Immature natural killer cell (primary cell): ENCODE data around the gene HEATR3. TPM values are rescaled to one million over a fixed set of nuclear protein-coding genes. Genes with fewer than 3 reads are reported as not detected.
A peak's percentile ranks its signal among the peaks of the same experiment; 100 is the strongest.

ENCODE experiments used
- DNase-seq, 3 donors: peaks; one replicate each; pipeline ENCODE4 v3.0.0; 2022; ENCODE audit warnings: mixed read lengths in 1 of 3
- H3K27ac Mint-ChIP-seq, 6 donors: one replicate each; pipeline ENCODE4 v1.8.0; 2020; ENCODE audit warnings: mixed read lengths in 6 of 6, mild to moderate bottlenecking in 5 of 6, inconsistent platforms in 4 of 6, moderate library complexity in 3 of 6
- H3K27me3 Mint-ChIP-seq, 3 donors: one replicate each; pipeline ENCODE4 v1.8.0; 2020 to 2021; ENCODE audit warnings: low read depth in 3 of 3, mild to moderate bottlenecking in 3 of 3, mixed read lengths in 3 of 3, moderate library complexity in 3 of 3, inconsistent platforms in 1 of 3
- H3K36me3 Mint-ChIP-seq, 3 donors: one replicate each; pipeline ENCODE4 v1.8.0; 2020; ENCODE audit warnings: mixed read lengths in 3 of 3, inconsistent platforms in 2 of 3, mild to moderate bottlenecking in 2 of 3
- H3K4me1 Mint-ChIP-seq, 2 donors: one replicate each; pipeline ENCODE4 v1.8.0; 2020; ENCODE audit warnings: inconsistent platforms in 2 of 2, mild to moderate bottlenecking in 2 of 2, mixed read lengths in 2 of 2, moderate library complexity in 1 of 2
- H3K4me3 Mint-ChIP-seq, 5 donors: one replicate each; pipeline ENCODE4 v1.8.0; 2020; ENCODE audit warnings: mild to moderate bottlenecking in 5 of 5, mixed read lengths in 5 of 5, inconsistent platforms in 3 of 5, moderate library complexity in 3 of 5
- H3K9me3 Mint-ChIP-seq, 6 donors: one replicate each; pipeline ENCODE4 v1.8.0; 2020; ENCODE audit warnings: mild to moderate bottlenecking in 6 of 6, mixed read lengths in 6 of 6, inconsistent platforms in 4 of 6, moderate library complexity in 3 of 6
- polyA plus RNA-seq, 3 donors: library from polyadenylated mRNA; unstranded; fragments of 300-500 nt; fragmentation: Illumina TruSeq; gene quantifications; one replicate each; pipeline ENCODE4 v1.2.3, GENCODE V29; 2021

The HEATR3 gene
- polyA plus RNA-seq, 3 donors from 2014 or later, result 3.2 to 8.5 (median 3.8) TPM

GRCh38 chr16:50093607-50094539, 28.1 kb downstream of the HEATR3 start:
- peaks cover 8 to 23% (median 14%) of the 10 kb centered on the region in 3 donors for H3K36me3 Mint-ChIP-seq
- peak overlapping the region in 1 of 6 donors; percentile 36 for H3K27ac Mint-ChIP-seq
- H3K4me1 Mint-ChIP-seq, result no peaks in the 10 kb centered on the region
- no peaks in the 10 kb centered on the region for H3K27me3 Mint-ChIP-seq
- DNase-seq, result peak in 2 of 3 donors; percentile 5 to 9
- H3K4me3 Mint-ChIP-seq, result no peak overlapping the region
- H3K9me3 Mint-ChIP-seq, result no peaks in the 10 kb centered on the region

- Mint-ChIP-seq H3K27me3 (no peaks in the 10 kb centered on the region), H3K4me3 (no peak overlapping the region), H3K9me3 (no peaks in the 10 kb centered on the region), H3K36me3 (peaks cover 16 to 32% (median 19%) of the 10 kb centered on the region in 3 donors), H3K27ac (no peak overlapping the region), H3K4me1 (no peaks in the 10 kb centered on the region)
- no peak for DNase-seq
Measured at GRCh38 chr16:50096791-50097190, 31.0 kb downstream of the HEATR3 start.

- Mint-ChIP-seq H3K27ac (no peak overlapping the region), H3K9me3 (no peaks in the 10 kb centered on the region), H3K4me1 (no peaks in the 10 kb centered on the region), H3K36me3 (peaks cover 19 to 37% (median 22%) of the 10 kb centered on the region in 3 donors), H3K4me3 (no peak overlapping the region), H3K27me3 (peaks cover 0 to under 1% (median 0%) of the 10 kb centered on the region in 3 donors)
- DNase-seq, result no peak
Measured at GRCh38 chr16:50099957-50100648, 34.3 kb downstream of the HEATR3 start.

- H3K4me3 Mint-ChIP-seq, result no peak overlapping the region
- DNase-seq, result no peak
- H3K4me1 Mint-ChIP-seq, result no peaks in the 10 kb centered on the region
- no peaks in the 10 kb centered on the region for H3K9me3 Mint-ChIP-seq
- H3K27me3 Mint-ChIP-seq, result peaks cover 0 to 1% (median 0%) of the 10 kb centered on the region in 3 donors
- H3K27ac Mint-ChIP-seq, result no peak overlapping the region
- peaks cover 25 to 41% (median 25%) of the 10 kb centered on the region in 3 donors for H3K36me3 Mint-ChIP-seq
Measured at GRCh38 chr16:50102051-50102746, 36.4 kb downstream of the HEATR3 start.

- Mint-ChIP-seq H3K36me3 (peaks cover 28 to 43% (median 28%) of the 10 kb centered on the region in 3 donors), H3K27ac (no peak overlapping the region), H3K4me3 (no peak overlapping the region), H3K9me3 (no peaks in the 10 kb centered on the region), H3K27me3 (peaks cover 0 to 1% (median 0%) of the 10 kb centered on the region in 3 donors), H3K4me1 (no peaks in the 10 kb centered on the region)
- no peak for DNase-seq
Measured at GRCh38 chr16:50103764-50104163, 38.0 kb downstream of the HEATR3 start.

GRCh38 chr16:50114357-50115129, 48.8 kb downstream of the HEATR3 start:
- no peak overlapping the region for H3K27ac Mint-ChIP-seq
- no peaks in the 10 kb centered on the region for H3K4me1 Mint-ChIP-seq
- no peak overlapping the region for H3K4me3 Mint-ChIP-seq
- DNase-seq, result no peak
- H3K27me3 Mint-ChIP-seq, result peaks cover 3 to 10% (median 3%) of the 10 kb centered on the region in 3 donors
- H3K9me3 Mint-ChIP-seq, result peaks cover 0 to 2% (median 0%) of the 10 kb centered on the region in 6 donors
- H3K36me3 Mint-ChIP-seq, result no peaks in the 10 kb centered on the region

- Mint-ChIP-seq H3K36me3 (peaks cover 0 to 4% (median 0%) of the 10 kb centered on the region in 3 donors), H3K9me3 (peaks cover 0 to 2% (median 0%) of the 10 kb centered on the region in 6 donors), H3K4me3 (no peak overlapping the region), H3K27ac (no peak overlapping the region), H3K4me1 (no peaks in the 10 kb centered on the region), H3K27me3 (peaks cover 3 to 10% (median 4%) of the 10 kb centered on the region in 3 donors)
- DNase-seq, result no peak
Measured at GRCh38 chr16:50120711-50121110, 54.9 kb downstream of the HEATR3 start.

- Mint-ChIP-seq H3K4me3 (no peak overlapping the region), H3K9me3 (peaks cover 0 to 2% (median 0%) of the 10 kb centered on the region in 6 donors), H3K4me1 (no peaks in the 10 kb centered on the region), H3K36me3 (peaks cover 0 to 4% (median 0%) of the 10 kb centered on the region in 3 donors), H3K27me3 (peaks cover 3 to 10% (median 6%) of the 10 kb centered on the region in 3 donors), H3K27ac (no peak overlapping the region)
- no peak for DNase-seq
Measured at GRCh38 chr16:50121278-50121677, 55.5 kb downstream of the HEATR3 start.

- DNase-seq, result no peak
Measured at GRCh38 chr16:50121721-50122445, 56.1 kb downstream of the HEATR3 start.

GRCh38 chr16:50123417-50123816, 57.6 kb downstream of the HEATR3 start:
- DNase-seq, result no peak
- Mint-ChIP-seq H3K9me3 (peaks cover 0 to 2% (median 0%) of the 10 kb centered on the region in 6 donors), H3K27me3 (peaks cover 0 to 6% (median 4%) of the 10 kb centered on the region in 3 donors), H3K4me3 (no peak overlapping the region), H3K4me1 (no peaks in the 10 kb centered on the region), H3K36me3 (peaks cover 0 to 4% (median 0%) of the 10 kb centered on the region in 3 donors), H3K27ac (no peak overlapping the region)

More at GRCh38 chr16:50121721-50122445, 56.1 kb downstream of the HEATR3 start:
- H3K4me3 Mint-ChIP-seq, result no peak overlapping the region
- no peaks in the 10 kb centered on the region for H3K4me1 Mint-ChIP-seq
- peaks cover 3 to 5% (median 5%) of the 10 kb centered on the region in 3 donors for H3K27me3 Mint-ChIP-seq
- peaks cover 0 to 4% (median 0%) of the 10 kb centered on the region in 3 donors for H3K36me3 Mint-ChIP-seq
- peaks cover 0 to 2% (median 0%) of the 10 kb centered on the region in 6 donors for H3K9me3 Mint-ChIP-seq
- H3K27ac Mint-ChIP-seq, result no peak overlapping the region

- H3K4me3 Mint-ChIP-seq, result no peak overlapping the region
- H3K4me1 Mint-ChIP-seq, result no peaks in the 10 kb centered on the region
- H3K27me3 Mint-ChIP-seq, result peaks cover 0 to 6% (median 2%) of the 10 kb centered on the region in 3 donors
- no peak overlapping the region for H3K27ac Mint-ChIP-seq
- no peak for DNase-seq
- no peaks in the 10 kb centered on the region for H3K9me3 Mint-ChIP-seq
- peaks cover 0 to 4% (median 0%) of the 10 kb centered on the region in 3 donors for H3K36me3 Mint-ChIP-seq
Measured at GRCh38 chr16:50124769-50125168, 59.0 kb downstream of the HEATR3 start.

- Mint-ChIP-seq H3K27me3 (peaks cover 2 to 6% (median 4%) of the 10 kb centered on the region in 3 donors), H3K4me1 (no peaks in the 10 kb centered on the region), H3K27ac (no peak overlapping the region), H3K4me3 (no peak overlapping the region), H3K9me3 (no peaks in the 10 kb centered on the region), H3K36me3 (peaks cover 0 to 4% (median 0%) of the 10 kb centered on the region in 3 donors)
- no peak for DNase-seq
Measured at GRCh38 chr16:50126183-50126582, 60.4 kb downstream of the HEATR3 start.
